KMS-11 (cell line): ENCODE results near the gene CCDC85B.

ENCODE experiments used
- H2AFZ ChIP-seq: fragments of 200-600 bp; sonication (generic); 2 replicates; pipeline ENCODE4 v1.6.1; 2016; ENCODE audit warnings: antibody characterized with exemption, mixed run types, low read depth
- H3K27ac ChIP-seq: fragments of 200-600 bp; sonication (generic); 2 replicates; pipeline ENCODE4 v1.6.1; 2016; ENCODE audit warnings: mild to moderate bottlenecking, mixed run types
- H3K27me3 ChIP-seq: fragments of 200-600 bp; sonication (generic); 2 replicates; pipeline ENCODE4 v1.6.1; 2017; ENCODE audit warnings: mild to moderate bottlenecking, low read depth, mixed run types, moderate library complexity; ENCODE audit not compliant: insufficient read depth
- H3K36me3 ChIP-seq: fragments of 200-600 bp; sonication (generic); 2 replicates; pipeline ENCODE4 v1.6.1; 2017; ENCODE audit warnings: mild to moderate bottlenecking, mixed run types; ENCODE audit not compliant: insufficient read depth
- H3K4me1 ChIP-seq: fragments of 200-600 bp; sonication (generic); 2 replicates; pipeline ENCODE4 v1.6.1; 2016; ENCODE audit warnings: mild to moderate bottlenecking, low read depth, mixed run types; ENCODE audit not compliant: poor library complexity, severe bottlenecking
- H3K4me2 ChIP-seq: fragments of 200-600 bp; sonication (generic); 2 replicates; pipeline ENCODE4 v1.7.0; 2016; ENCODE audit warnings: mild to moderate bottlenecking, mixed run types
- H3K4me3 ChIP-seq: fragments of 200-600 bp; sonication (generic); IDR thresholded peaks from 2 replicates; pipeline ENCODE4 v1.6.1; 2017; ENCODE audit warnings: low read depth, low read length, mixed read lengths; ENCODE audit not compliant: insufficient read depth
- H3K79me2 ChIP-seq: fragments of 200-600 bp; sonication (generic); 2 replicates; pipeline ENCODE4 v1.6.1; 2016; ENCODE audit warnings: low read depth, mixed run types; ENCODE audit not compliant: insufficient read depth
- H3K9ac ChIP-seq: fragments of 200-600 bp; sonication (generic); 2 replicates; pipeline ENCODE4 v1.6.1; 2016; ENCODE audit warnings: mild to moderate bottlenecking, mixed run types
- H4K20me1 ChIP-seq: fragments of 200-600 bp; sonication (generic); 2 replicates; pipeline ENCODE4 v1.6.1; 2016; ENCODE audit warnings: mild to moderate bottlenecking, mixed run types; ENCODE audit not compliant: insufficient read depth
- CTCF ChIP-seq: fragments of 200-600 bp; sonication (generic); conservative IDR thresholded peaks from 2 replicates; pipeline ENCODE4 v1.6.1; 2017; ENCODE audit warnings: low read depth, mild to moderate bottlenecking, antibody characterized with exemption, low read length, moderate library complexity, mixed read lengths

The CCDC85B gene

DNA sequence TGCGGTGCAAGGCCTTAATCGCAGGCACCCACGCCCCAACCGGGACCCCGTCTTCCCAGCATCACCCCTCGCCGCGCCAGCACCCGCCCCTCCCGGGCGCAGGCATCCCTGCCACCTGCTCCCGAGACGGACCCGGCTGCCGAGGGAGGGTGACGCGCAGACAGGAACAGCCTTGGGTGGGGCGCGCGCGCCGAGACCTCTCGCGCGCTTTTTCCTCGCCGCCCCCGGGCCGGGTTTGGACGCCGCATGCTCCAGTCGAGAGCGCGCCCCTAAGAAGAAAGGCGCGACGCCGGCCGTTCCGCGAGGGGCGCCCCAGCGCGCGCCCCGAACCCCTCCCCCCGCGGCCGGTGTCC, 33.0 kb upstream of the CCDC85B start:
- peaks cover 10% of the 10 kb centered on the region for H4K20me1 ChIP-seq
- no peak overlapping the region for H3K4me3 ChIP-seq
- H3K4me2 ChIP-seq: peak overlapping the region; percentile 98; the same call in 1 of the 2 replicates
- H3K36me3 ChIP-seq: peaks cover 13% of the 10 kb centered on the region; the same call in 1 of the 2 replicates
- no peak overlapping the region for H2AFZ ChIP-seq
- H3K79me2 ChIP-seq: peaks cover 54% of the 10 kb centered on the region
- peak overlapping the region; percentile 65 for H3K27ac ChIP-seq
- TF ChIP-seq CTCF: no peak
- H3K4me1 ChIP-seq: peaks cover 29% of the 10 kb centered on the region
- peak overlapping the region; percentile 69 for H3K9ac ChIP-seq
- H3K27me3 ChIP-seq: no peaks in the 10 kb centered on the region

GRCh38 chr11:65857853-65858680, 32.4 kb upstream of the CCDC85B start, which contains the start of gene CFL1:
CFL1 (minus strand) TSS chr11:65858180; CDS start chr11:65858099, 81 bp downstream.
- Histone ChIP-seq H3K4me3 (no peak within 1 kb of the TSS), H3K9ac (peak within 1 kb of the TSS; percentile 69), H3K27ac (peak within 1 kb of the TSS; percentile 65), H3K36me3 (peaks cover 13% of the 10 kb centered on the region; the same call in 1 of the 2 replicates), H3K27me3 (no peaks in the 10 kb centered on the region), H4K20me1 (peaks cover 10% of the 10 kb centered on the region), H2AFZ (peak within 1 kb of the TSS; percentile 55), H3K4me1 (peaks cover 34% of the 10 kb centered on the region), H3K4me2 (peak within 1 kb of the TSS; percentile 98), H3K79me2 (peaks cover 58% of the 10 kb centered on the region)
- TF ChIP-seq CTCF: no peak

GRCh38 chr11:65858681-65859087, 31.8 kb upstream of the CCDC85B start:
- Histone ChIP-seq H3K27me3 (no peaks in the 10 kb centered on the region), H3K27ac (peak overlapping the region; percentile 40; the same call in 1 of the 2 replicates), H3K36me3 (peaks cover 13% of the 10 kb centered on the region; the same call in 1 of the 2 replicates), H3K4me1 (peaks cover 34% of the 10 kb centered on the region), H3K9ac (peak overlapping the region; percentile 6; the same call in 1 of the 2 replicates), H3K4me2 (peak overlapping the region; percentile 87), H3K4me3 (no peak overlapping the region), H3K79me2 (peaks cover 58% of the 10 kb centered on the region), H4K20me1 (peaks cover 10% of the 10 kb centered on the region), H2AFZ (peak overlapping the region; percentile 55)
- TF ChIP-seq CTCF: no peak

DNA sequence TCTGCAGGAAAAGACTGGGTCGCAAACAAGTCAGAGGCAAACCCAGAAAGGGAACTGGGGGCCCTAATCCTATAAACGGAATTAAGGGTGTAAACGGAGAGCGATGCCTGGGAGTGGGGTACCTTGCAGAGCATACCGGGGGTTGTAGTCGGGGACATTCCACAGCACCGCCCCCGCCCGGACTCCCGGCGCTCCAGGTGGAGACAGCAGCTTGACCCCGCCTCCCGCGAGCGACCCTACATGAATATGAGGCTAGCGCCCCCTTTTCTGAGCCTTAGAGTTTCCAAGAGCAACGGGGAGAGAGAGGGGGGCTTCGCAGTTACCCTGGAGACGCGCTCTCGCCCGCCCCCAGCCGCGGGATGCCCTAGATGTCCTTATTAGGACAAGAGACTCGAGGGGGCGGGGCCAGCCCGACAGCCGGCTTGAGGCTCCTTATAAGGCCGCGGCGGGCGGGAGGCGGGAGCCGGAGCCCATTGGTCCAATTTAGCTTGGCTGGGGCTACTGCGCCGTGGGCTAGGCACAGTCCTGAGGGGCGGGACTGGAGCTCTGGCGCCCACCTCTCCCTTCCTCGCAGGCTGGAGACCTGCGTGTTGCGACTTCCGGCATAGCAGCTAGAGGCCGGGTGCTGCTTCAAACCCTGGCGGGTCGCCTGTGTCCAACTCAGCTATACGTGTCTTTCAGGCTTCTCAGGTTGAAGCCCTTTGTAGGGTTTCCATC, 31.2 kb upstream of the CCDC85B start:
- TF ChIP-seq CTCF: no peak
- peaks cover 58% of the 10 kb centered on the region for H3K79me2 ChIP-seq
- H3K4me2 ChIP-seq: peak overlapping the region; percentile 87
- peak overlapping the region; percentile 55; the same call in 1 of the 2 replicates for H2AFZ ChIP-seq
- peaks cover 34% of the 10 kb centered on the region for H3K4me1 ChIP-seq
- peaks cover 10% of the 10 kb centered on the region for H4K20me1 ChIP-seq
- peak overlapping the region; percentile 81 for H3K9ac ChIP-seq
- H3K27me3 ChIP-seq: no peaks in the 10 kb centered on the region
- H3K4me3 ChIP-seq: no peak overlapping the region
- peak overlapping the region; percentile 82 for H3K27ac ChIP-seq
- peaks cover 13% of the 10 kb centered on the region; the same call in 1 of the 2 replicates for H3K36me3 ChIP-seq
